ENCODE measurements around the gene MMP17. TPM values are rescaled to one million over a fixed set of nuclear protein-coding genes. Genes with fewer than 3 reads are reported as not detected.

MMP17 gene
- total and polyA plus RNA-seq, 2 of the 4 experiments (the other 2 are of a cell fraction): 1.4 to 11.8 TPM

GRCh38 chr12:131897276-131897675 lies 69.1 kb downstream of the MMP17 start:
- Histone ChIP-seq H3K4me2 (ENCODE audit: low read depth, low read length) (no peak overlapping the region), H3K36me3 (ENCODE audit: control insufficient read depth, insufficient read depth, low read length) (peaks cover 20% of the 10 kb centered on the region; the same call in 1 of the 2 replicates), H2BK5ac (ENCODE audit: low read depth, low read length, poor library complexity, severe bottlenecking) (no peak overlapping the region), H4K20me1 (ENCODE audit: insufficient read depth, low read length) (peaks cover 36% of the 10 kb centered on the region), H2AK5ac (ENCODE audit: low read depth, low read length) (0 out of 2 replicates have a peak overlapping the region, but pooled peaks have one; percentile 13), H3K4me1 (ENCODE audit: control insufficient read depth, insufficient read depth, low read length) (peaks cover 10% of the 10 kb centered on the region), H4K8ac (ENCODE audit: low read depth in 2 of 2, low read length in 2 of 2) (no peak overlapping the region), H3K4me3 (ENCODE audit: insufficient read depth, low read depth, low read length) (no peak overlapping the region), H2AK9ac (replicated peaks; ENCODE audit: low read depth, low read length, poor library complexity) (peak overlapping the region; percentile 86), H2AFZ (replicated peaks; ENCODE audit: low read length, poor library complexity) (peak overlapping the region; percentile 24), H3K4ac (ENCODE audit: low read depth, low read length) (no peak overlapping the region), H3K79me1 (ENCODE audit: low read depth in 1 of 2, low read length in 2 of 2) (peaks cover 7 to 52% of the 10 kb centered on the region in 2 experiments), H2BK120ac (ENCODE audit: low read depth, low read length) (no peak overlapping the region), H3K14ac (replicated peaks; ENCODE audit: low read depth, low read length) (no peak overlapping the region), H3K18ac (ENCODE audit: low read depth, low read length) (no peak overlapping the region), H3K9me1 (ENCODE audit: insufficient read depth, low read length) (peaks cover 9% of the 10 kb centered on the region; the same call in 1 of the 2 replicates), H3K9me3 (ENCODE audit: control insufficient read depth, insufficient read depth, low read length) (no peaks in the 10 kb centered on the region), H3K23ac (ENCODE audit: low read depth, low read length) (no peak overlapping the region), H3K56ac (ENCODE audit: extremely low read depth, insufficient read depth, low read length) (no peak overlapping the region), H3K9ac (ENCODE audit: low read depth, low read length) (no peak overlapping the region), H3K27ac (ENCODE audit: insufficient read depth, low read length) (no peak overlapping the region), H4K5ac (ENCODE audit: low read depth, low read length) (no peak overlapping the region), H2BK15ac (ENCODE audit: low read depth, low read length) (no peak overlapping the region), H2BK20ac (ENCODE audit: low read depth, low read length) (no peak overlapping the region), H3K27me3 (ENCODE audit: control insufficient read depth, insufficient read depth, low read length) (no peaks in the 10 kb centered on the region; the same call in 1 of the 2 replicates), H4K91ac (ENCODE audit: insufficient read depth, low read depth, low read length) (no peak overlapping the region)
- DNase-seq: no peak
- ATAC-seq (ENCODE audit: low read depth): no peak
- 96% methylated on average over 5 of the region's 18 CpGs; no CpG with 5 or more reads in 1 of the 2 experiments for WGBS, 2 experiments (ENCODE audit: extremely low coverage in 2 of 2, insufficient read length in 1 of 2)
- dilution Hi-C loops (cut with HindIII; ENCODE audit: low sequenced_read_pairs, unreplicated experiment): no loop called here
- intact Hi-C loops (cut with micrococcal nuclease): loop anchor here (2.0 to 5.0 kb wide), 2 partner anchors 32 to 65 kb away; partner anchors contain the start of gene PUS1
- ChIA-PET POLR2A (ENCODE audit: unreplicated experiment) (interaction anchor here (1.0 kb wide), 1 partner anchor 13 kb away, joined by 3 read pairs; no protein-coding TSS in a partner anchor), CTCF (no interaction called here)
- TF ChIP-seq USF2 (IDR thresholded peaks at IDR 0.05; ENCODE audit: low read depth, low read length): no peak
- TF ChIP-seq ELK1 (IDR thresholded peaks at IDR 0.05; ENCODE audit: borderline replicate concordance, low read depth, low read length): no peak
- peak; percentile 10; the same call in 1 of the 2 replicates for TF ChIP-seq POLR2A (IDR thresholded peaks at IDR 0.05; ENCODE audit: low read depth, low read length)
- TF ChIP-seq MAZ (IDR thresholded peaks at IDR 0.05; ENCODE audit: borderline replicate concordance, low read depth, low read length): no peak
- BruUV-seq (replicated peaks): no TSS peak
- in situ Hi-C loops (cut with MboI; ENCODE audit: low sequenced_read_pairs): no loop called here
